GM12878 (cell line): ENCODE data around the gene KLF6. TPM values are rescaled to one million over a fixed set of nuclear protein-coding genes. Genes with fewer than 3 reads are reported as not detected.

Source experiments
- E2F8 ChIP-seq: fragments of 450-650 bp; IDR thresholded peaks from 2 replicates; pipeline ENCODE4 v1.6.1; 2018; ENCODE audit warnings: mild to moderate bottlenecking, low read depth, moderate library complexity; ENCODE audit not compliant: partially characterized antibody
- ESRRA ChIP-seq: IDR thresholded peaks from 2 replicates; pipeline ENCODE4 v1.6.1; 2012; ENCODE audit warnings: mild to moderate bottlenecking, low read length, improper control_type of control experiment
- HDGF ChIP-seq: fragments of 450-650 bp; IDR thresholded peaks from 2 replicates; pipeline ENCODE4 v1.6.1; 2016; ENCODE audit warnings: antibody characterized with exemption
- IKZF2 ChIP-seq, 2 experiments: fragments of 450-650 bp; IDR thresholded peaks; 2 replicates each; pipeline ENCODE4 v1.6.1; 2017; ENCODE audit warnings: mild to moderate bottlenecking in 2 of 2, moderate library complexity in 2 of 2
- REST ChIP-seq: IDR thresholded peaks from 2 replicates; pipeline ENCODE4 v1.6.1; 2012; ENCODE audit warnings: mild to moderate bottlenecking, low read depth, low read length
- SREBF1 ChIP-seq: IDR thresholded peaks from 2 replicates; pipeline ENCODE4 v1.6.1; 2012; ENCODE audit warnings: mild to moderate bottlenecking, low read length
- STAT3 ChIP-seq: IDR thresholded peaks from 2 replicates; pipeline ENCODE4 v1.6.1; 2011; ENCODE audit warnings: low read depth, low read length, improper control_type of control experiment
- SUZ12 ChIP-seq: fragments of 200-600 bp; sonication (generic); IDR thresholded peaks from one replicate; pipeline ENCODE4 v1.6.1; 2018; ENCODE audit warnings: antibody characterized with exemption, mild to moderate bottlenecking; ENCODE audit not compliant: unreplicated experiment
- TCF3 ChIP-seq: IDR thresholded peaks from 2 replicates; pipeline ENCODE4 v1.6.1; 2012; ENCODE audit warnings: low read depth, mild to moderate bottlenecking, low read length, borderline replicate concordance; ENCODE audit not compliant: insufficient read depth
- TCF7 ChIP-seq: IDR thresholded peaks from 2 replicates; pipeline ENCODE4 v1.6.1; 2014; ENCODE audit warnings: antibody characterized with exemption, borderline replicate concordance
- YY1 ChIP-seq: IDR thresholded peaks from 2 replicates; pipeline ENCODE4 v1.6.1; 2011; ENCODE audit warnings: low read depth, mild to moderate bottlenecking, low read length
- ZNF592 ChIP-seq: fragments of 450-650 bp; IDR thresholded peaks from 2 replicates; pipeline ENCODE4 v1.6.1; 2017; ENCODE audit warnings: mild to moderate bottlenecking, moderate library complexity
- ZNF622 ChIP-seq: fragments of 450-650 bp; IDR thresholded peaks from 2 replicates; pipeline ENCODE4 v1.6.1; 2017; ENCODE audit warnings: mild to moderate bottlenecking, inconsistent platforms
- ZNF687 ChIP-seq: fragments of 450-650 bp; IDR thresholded peaks from 2 replicates; pipeline ENCODE4 v1.6.1; 2017; ENCODE audit warnings: mild to moderate bottlenecking, moderate library complexity
- polyA plus RNA-seq, 11 experiments: library from polyadenylated mRNA; depleted of rRNA in 4 of 11; unstranded in 6 of 11; stranded (reverse) in 5 of 11; fragments of >200 nt; fragmentation: Nextera tagmentation in 4 of 11; fragmentation: Illumina TruSeq in 1 of 11; extraction: Ambion mirVana in 4 of 11; extraction: Trizol in 1 of 11; gene quantifications; 1 replicate in 1 of 11; 2 replicates in 10 of 11; pipeline versions ENCODE4 v1.2.1 to v1.2.3, GENCODE V29; 2011 to 2016; ENCODE audit warnings: inconsistent platforms in 2 of 11, missing spikeins in 2 of 11, low read depth in 1 of 11
- total RNA-seq, 4 experiments: library from RNA; depleted of rRNA in 3 of 4; stranded (reverse); fragments of >200 nt in 3 of 4; fragmentation: Illumina TruSeq in 1 of 4; extraction: Trizol in 1 of 4; gene quantifications; 2 replicates each; pipeline versions ENCODE4 v1.2.1 to v1.2.3, GENCODE V29; 2013 to 2021

KLF6 gene
- total and polyA plus RNA-seq, 10 of the 15 experiments (the other 5 are each of a cell fraction or from before 2014, with no cell fraction given), result 7.4 to 54.1 (median 23.5) TPM

DNA sequence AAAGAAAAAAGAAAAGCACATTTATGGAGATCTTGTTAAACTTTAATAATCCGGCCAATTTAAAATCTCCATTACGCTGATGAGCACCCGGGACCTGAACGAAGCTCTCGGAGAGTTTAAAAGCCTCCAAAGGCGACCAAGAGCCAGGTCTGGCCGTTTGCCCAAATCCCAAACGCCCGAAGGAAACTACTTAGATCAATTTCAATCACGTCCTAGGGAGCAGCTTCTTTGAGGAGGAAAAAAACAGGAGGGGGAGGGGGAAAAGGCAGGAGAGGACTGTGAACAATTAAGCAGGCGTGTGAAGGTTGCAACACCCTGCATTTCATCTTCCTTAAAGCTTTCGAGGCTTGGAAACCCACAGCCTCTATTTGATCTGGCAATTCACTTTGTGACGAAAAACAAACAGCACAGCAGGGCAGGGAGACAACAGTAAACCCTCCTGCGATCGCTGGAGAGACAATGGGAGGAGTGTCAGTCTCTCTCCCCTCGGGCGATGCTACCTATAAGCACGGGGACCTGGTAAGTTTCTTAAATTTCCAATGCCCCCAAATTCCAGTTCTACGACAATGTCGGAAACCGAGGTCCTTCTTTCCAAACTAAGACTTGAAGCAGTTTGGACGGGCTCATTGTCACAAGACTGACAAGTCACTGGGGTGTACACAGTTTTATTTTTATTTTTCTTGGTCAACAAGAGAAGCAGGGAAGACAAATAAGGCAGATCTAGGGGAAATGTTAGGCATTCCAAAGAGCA lies 1.2 kb downstream of the KLF6 start (continued):
- TF ChIP-seq E2F8 (no peak), STAT3 (no peak), YY1 (no peak), TCF3 (no peak), HDGF (no peak), SUZ12 (no peak), REST (no peak), SREBF1 (no peak), ESRRA (no peak), ZNF592 (no peak), TCF7 (no peak), IKZF2 (IDR thresholded peaks at IDR 0.05) (no peak), ZNF622 (no peak), ZNF687 (no peak)
